ENCODE measurements around the gene ACAT2. TPM values are rescaled to one million over a fixed set of nuclear protein-coding genes. Genes with fewer than 3 reads are reported as not detected.

ACAT2 gene
- 26.2 and 31.6 TPM in 2 replicates for total RNA-seq

GRCh38 chr6:159761873-159762680 lies at the start of gene ACAT2:
ACAT2 (plus strand) TSS chr6:159762045; CDS start chr6:159762088, 43 bp downstream.

GRCh38 chr6:159726918-159727716 lies 34.7 kb upstream of the ACAT2 start, which contains the start of gene WTAP:
WTAP (plus strand) TSS chr6:159727506; CDS start chr6:159736266, 8,760 bp downstream.

GRCh38 chr6:159789377-159790148 lies 27.7 kb downstream of the ACAT2 start, which contains the start of gene TCP1:
TCP1 (minus strand) TSS chr6:159789602; CDS start chr6:159789468, 134 bp downstream.

GRCh38 chr6:159790149-159790955 lies 28.5 kb downstream of the ACAT2 start, which contains the start of gene MRPL18:
MRPL18 (plus strand) TSS chr6:159790467; CDS start chr6:159790588, 121 bp downstream.

GRCh38 chr6:159800141-159800865 lies 38.5 kb downstream of the ACAT2 start, which contains the start of gene PNLDC1:
PNLDC1 (plus strand) TSS chr6:159800276; CDS start chr6:159800308, 32 bp downstream.

Other genes starting within 250 kb of the ACAT2 start
- 78.0 and 863 TPM in 2 replicates for gene SOD2, start 68.8 kb upstream of the ACAT2 start, total RNA-seq
- 55.6 and 70.8 TPM in 2 replicates for gene WTAP, start 34.5 kb upstream of the ACAT2 start, total RNA-seq
- gene TCP1, start 27.6 kb downstream of the ACAT2 start, total RNA-seq: 152 and 185 TPM in 2 replicates
- gene MRPL18, start 28.4 kb downstream of the ACAT2 start, total RNA-seq: 90.1 and 96.4 TPM in 2 replicates
- gene PNLDC1, start 38.2 kb downstream of the ACAT2 start, total RNA-seq: not detected in 2 replicates
- not detected in 2 replicates for gene MAS1, start 128.9 kb downstream of the ACAT2 start, total RNA-seq
- 68.1 and 137 TPM in 2 replicates for gene IGF2R, start 207.0 kb downstream of the ACAT2 start, total RNA-seq